ENCODE results near the gene PLAAT3. TPM values are rescaled to one million over a fixed set of nuclear protein-coding genes. Genes with fewer than 3 reads are reported as not detected.

Gene PLAAT3
- total RNA-seq, result 67.5 and 68.5 TPM in 2 replicates

DNA sequence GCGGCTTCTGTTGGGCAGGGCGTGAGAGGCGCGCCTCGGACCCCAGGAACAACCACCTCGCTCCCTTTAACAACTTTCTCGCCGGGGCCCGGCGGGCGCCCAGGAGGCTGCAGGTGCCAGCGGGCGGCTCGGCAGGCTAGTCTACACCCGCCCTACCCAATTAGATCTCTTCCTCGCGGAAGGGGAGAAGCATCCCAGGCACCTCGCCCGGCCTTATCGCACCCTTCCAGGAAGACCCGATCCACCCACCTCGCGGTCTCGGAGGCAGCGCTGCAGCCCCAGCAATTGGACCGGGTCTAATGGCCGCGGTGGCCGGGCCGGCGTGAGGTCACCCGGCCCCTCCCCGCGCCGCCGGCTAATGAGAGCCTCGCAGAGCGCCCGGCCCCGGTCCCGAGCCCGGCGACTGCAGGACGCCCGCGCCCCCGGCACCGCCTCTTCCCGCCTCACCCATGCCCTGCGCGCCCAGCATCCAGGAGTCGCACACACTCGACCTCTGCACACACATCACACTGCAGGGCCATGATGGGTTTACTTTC is at the start of gene PLAAT3:
TSS of gene PLAAT3 (minus strand) at position 298 of the 536 bp plus-strand sequence. CDS start 419 bp downstream, outside the sequence.

DNA sequence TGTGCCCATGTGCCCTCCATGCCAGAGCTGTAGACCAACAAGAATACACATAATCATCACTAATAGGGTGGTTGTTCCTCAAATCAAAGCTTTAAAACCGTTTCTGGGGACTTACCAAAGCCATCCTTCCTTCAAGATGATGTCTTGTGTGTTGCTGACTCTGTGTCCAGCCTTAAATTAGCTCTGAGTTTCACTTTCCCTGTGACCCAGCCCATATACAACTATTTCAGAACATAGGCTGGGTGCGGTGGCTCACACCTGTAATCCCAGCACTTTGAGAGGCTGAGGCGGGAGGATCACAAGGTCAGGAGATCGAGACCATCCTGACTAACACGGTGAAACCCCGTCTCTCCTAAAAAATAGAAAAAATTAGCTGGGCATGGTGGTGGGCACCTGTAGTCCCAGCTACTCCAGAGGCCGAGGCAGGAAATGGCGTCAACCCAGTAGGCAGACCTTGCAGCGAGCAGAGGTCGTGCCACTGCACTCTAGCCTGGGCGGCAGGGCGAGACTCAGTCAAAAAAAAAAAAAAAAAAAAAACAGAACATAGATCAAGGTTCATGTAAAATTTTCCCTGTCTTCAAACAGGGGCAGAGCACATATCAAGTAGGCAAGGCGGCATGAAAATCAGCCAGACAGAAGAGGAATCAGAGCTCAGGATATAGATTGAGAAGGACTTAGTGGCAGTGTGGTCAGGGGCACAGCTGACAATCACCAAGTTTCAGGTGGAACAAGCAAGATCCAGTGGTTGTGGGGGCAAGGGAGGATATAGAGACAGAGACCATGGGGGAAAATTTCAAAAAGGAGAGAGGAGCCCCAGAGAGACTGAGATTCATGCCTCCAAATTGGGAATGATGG is 50.8 kb downstream of the PLAAT3 start, which contains the start of gene PLAAT2:
TSS of gene PLAAT2 (minus strand) at position 179 of the 855 bp plus-strand sequence. CDS start at position 124, 55 bp downstream.

GRCh38 chr11:63536669-63537292 is 77.5 kb downstream of the PLAAT3 start, which contains the start of gene PLAAT4:
TSS of gene PLAAT4 (plus strand) at chr11:63536808. CDS start at chr11:63536869, 61 bp downstream.

Other genes with a start within 250 kb of the PLAAT3 start
- gene SLC22A9, start 244.6 kb downstream of the PLAAT3 start, total RNA-seq, result not detected in 2 replicates
- not detected in 2 replicates for gene PLAAT5, start 123.3 kb downstream of the PLAAT3 start, total RNA-seq
- not detected in 2 replicates for gene LGALS12, start 108.3 kb downstream of the PLAAT3 start, total RNA-seq
- 12.7 and 14.7 TPM in 2 replicates for gene PLAAT4, start 77.6 kb downstream of the PLAAT3 start, total RNA-seq
- not detected in 2 replicates for gene PLAAT2, start 51.1 kb downstream of the PLAAT3 start, total RNA-seq
- gene ATL3, start 56.9 kb upstream of the PLAAT3 start, total RNA-seq, result 72.2 and 76.1 TPM in 2 replicates
- gene RTN3, start 67.1 kb upstream of the PLAAT3 start, total RNA-seq, result 86.8 and 96.6 TPM in 2 replicates
- 10.9 and 22.9 TPM in 2 replicates for gene ZFTA, start 154.3 kb upstream of the PLAAT3 start, total RNA-seq
- 26.6 and 30.0 TPM in 2 replicates for gene SPINDOC, start 199.0 kb upstream of the PLAAT3 start, total RNA-seq
- 18.9 and 21.5 TPM in 2 replicates for gene MARK2, start 224.7 kb upstream of the PLAAT3 start, total RNA-seq

All from mammary microvascular endothelial cell (primary cell).